ENCODE data around the gene MSH5. TPM values are rescaled to one million over a fixed set of nuclear protein-coding genes. Genes with fewer than 3 reads are reported as not detected.
A peak's percentile ranks its signal among the peaks of the same experiment; 100 is the strongest.

MSH5 gene
- total and polyA plus RNA-seq, 2 of the 13 experiments (the other 11 are each of a cell fraction or from before 2014, with no cell fraction given), result 10.2 to 38.7 TPM

DNA sequence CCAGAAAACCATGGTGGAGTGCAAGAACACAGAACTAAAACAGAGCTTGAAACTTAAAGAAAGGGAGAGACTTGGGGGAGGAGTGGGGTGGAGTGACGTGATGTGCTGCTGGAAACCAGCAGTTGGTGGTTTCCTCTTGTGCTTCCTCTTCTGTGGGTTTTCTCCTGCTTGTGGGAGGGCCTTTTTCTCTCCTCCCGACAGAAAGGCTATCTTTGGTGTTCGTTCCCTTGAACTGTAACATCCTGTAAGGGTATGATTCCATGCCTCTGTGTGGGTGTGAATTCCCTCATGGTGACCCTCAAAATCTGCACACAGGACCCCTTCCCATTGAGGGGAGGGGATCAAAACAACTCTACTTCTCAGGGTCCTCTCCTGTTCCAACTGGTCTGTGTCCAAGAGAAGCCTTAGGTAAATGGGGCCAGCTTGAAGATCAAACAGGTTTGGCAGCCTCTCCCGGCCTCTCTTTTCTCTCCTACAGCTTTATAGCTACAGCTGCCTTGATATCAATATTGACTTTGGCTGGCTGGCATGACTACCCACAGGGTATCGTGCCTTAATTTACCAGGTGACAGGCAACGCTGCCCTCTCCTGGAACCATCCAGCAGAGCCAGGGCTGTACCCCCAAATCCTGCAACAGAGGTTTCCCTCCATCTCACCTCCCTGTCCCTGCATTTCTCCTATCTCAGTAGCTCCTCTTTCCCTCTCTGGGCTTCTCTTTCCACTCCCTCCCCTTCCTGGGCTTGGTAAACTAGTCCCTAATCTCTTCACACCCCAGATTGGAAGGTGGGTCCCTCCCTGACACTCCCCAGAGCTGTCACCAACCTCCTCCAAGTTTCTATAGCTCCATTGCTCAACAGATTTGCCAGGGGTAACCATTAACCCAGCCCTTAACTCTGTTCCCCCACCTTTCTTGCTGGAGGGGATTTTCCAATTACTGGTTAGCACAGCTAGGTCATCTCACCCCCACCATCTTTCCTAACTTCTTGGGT lies 1.5 kb upstream of the MSH5 start (continued):
- TF ChIP-seq ZZZ3 (CRISPR knock-in tag; IDR thresholded peaks at IDR 0.05; ENCODE audit: borderline replicate concordance), result 0 out of 2 replicates have a peak, but pooled peaks have one; percentile 23
- peak; percentile 86 for TF ChIP-seq KDM3A (CRISPR knock-in tag; IDR thresholded peaks at IDR 0.05; ENCODE audit: low read depth)
- TF ChIP-seq DPF2 (CRISPR knock-in tag; IDR thresholded peaks at IDR 0.05; ENCODE audit: borderline replicate concordance, low read depth), result peak; percentile 58; the same call in 1 of the 2 replicates
- TF ChIP-seq ZSCAN20 (CRISPR knock-in tag; IDR thresholded peaks at IDR 0.05; ENCODE audit: borderline replicate concordance), result 0 out of 2 replicates have a peak, but pooled peaks have one; percentile 67
- TF ChIP-seq ZNF83 (CRISPR knock-in tag; IDR thresholded peaks at IDR 0.05; ENCODE audit: borderline replicate concordance), result no peak
- TF ChIP-seq ZNF607 (CRISPR knock-in tag; IDR thresholded peaks at IDR 0.05; ENCODE audit: borderline replicate concordance), result peak; percentile 30; the same call in 1 of the 2 replicates
- TF ChIP-seq RBFOX2 (IDR thresholded peaks at IDR 0.05; ENCODE audit: low read depth, low read length), result peak; percentile 75
- peak; percentile 44 for TF ChIP-seq MED8 (CRISPR knock-in tag; IDR thresholded peaks at IDR 0.05; ENCODE audit: insufficient replicate concordance)
- TF ChIP-seq, protein P1, sequence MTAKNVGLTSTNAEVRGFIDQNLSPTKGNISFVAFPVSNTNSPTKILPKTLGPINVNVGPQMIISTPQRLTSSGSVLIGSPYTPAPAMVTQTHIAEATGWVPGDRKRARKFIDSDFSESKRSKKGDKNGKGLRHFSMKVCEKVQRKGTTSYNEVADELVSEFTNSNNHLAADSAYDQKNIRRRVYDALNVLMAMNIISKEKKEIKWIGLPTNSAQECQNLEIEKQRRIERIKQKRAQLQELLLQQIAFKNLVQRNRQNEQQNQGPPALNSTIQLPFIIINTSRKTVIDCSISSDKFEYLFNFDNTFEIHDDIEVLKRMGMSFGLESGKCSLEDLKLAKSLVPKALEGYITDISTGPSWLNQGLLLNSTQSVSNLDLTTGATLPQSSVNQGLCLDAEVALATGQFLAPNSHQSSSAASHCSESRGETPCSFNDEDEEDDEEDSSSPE (CRISPR knock-in tag; IDR thresholded peaks at IDR 0.05), result peak; percentile 69
- TF ChIP-seq SIX1 (CRISPR knock-in tag; IDR thresholded peaks at IDR 0.05; ENCODE audit: borderline replicate concordance), result peak; percentile 52; the same call in 1 of the 2 replicates
- TF ChIP-seq, protein P2, sequence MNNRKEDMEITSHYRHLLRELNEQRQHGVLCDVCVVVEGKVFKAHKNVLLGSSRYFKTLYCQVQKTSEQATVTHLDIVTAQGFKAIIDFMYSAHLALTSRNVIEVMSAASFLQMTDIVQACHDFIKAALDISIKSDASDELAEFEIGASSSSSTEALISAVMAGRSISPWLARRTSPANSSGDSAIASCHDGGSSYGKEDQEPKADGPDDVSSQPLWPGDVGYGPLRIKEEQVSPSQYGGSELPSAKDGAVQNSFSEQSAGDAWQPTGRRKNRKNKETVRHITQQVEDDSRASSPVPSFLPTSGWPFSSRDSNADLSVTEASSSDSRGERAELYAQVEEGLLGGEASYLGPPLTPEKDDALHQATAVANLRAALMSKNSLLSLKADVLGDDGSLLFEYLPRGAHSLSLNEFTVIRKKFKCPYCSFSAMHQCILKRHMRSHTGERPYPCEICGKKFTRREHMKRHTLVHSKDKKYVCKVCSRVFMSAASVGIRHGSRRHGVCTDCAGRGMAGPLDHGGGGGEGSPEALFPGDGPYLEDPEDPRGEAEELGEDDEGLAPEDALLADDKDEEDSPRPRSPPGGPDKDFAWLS (CRISPR knock-in tag; IDR thresholded peaks at IDR 0.05; ENCODE audit: borderline replicate concordance), result peak; percentile 41; the same call in 1 of the 2 replicates
- TF ChIP-seq, protein P3, sequence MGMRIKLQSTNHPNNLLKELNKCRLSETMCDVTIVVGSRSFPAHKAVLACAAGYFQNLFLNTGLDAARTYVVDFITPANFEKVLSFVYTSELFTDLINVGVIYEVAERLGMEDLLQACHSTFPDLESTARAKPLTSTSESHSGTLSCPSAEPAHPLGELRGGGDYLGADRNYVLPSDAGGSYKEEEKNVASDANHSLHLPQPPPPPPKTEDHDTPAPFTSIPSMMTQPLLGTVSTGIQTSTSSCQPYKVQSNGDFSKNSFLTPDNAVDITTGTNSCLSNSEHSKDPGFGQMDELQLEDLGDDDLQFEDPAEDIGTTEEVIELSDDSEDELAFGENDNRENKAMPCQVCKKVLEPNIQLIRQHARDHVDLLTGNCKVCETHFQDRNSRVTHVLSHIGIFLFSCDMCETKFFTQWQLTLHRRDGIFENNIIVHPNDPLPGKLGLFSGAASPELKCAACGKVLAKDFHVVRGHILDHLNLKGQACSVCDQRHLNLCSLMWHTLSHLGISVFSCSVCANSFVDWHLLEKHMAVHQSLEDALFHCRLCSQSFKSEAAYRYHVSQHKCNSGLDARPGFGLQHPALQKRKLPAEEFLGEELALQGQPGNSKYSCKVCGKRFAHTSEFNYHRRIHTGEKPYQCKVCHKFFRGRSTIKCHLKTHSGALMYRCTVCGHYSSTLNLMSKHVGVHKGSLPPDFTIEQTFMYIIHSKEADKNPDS (CRISPR knock-in tag; IDR thresholded peaks at IDR 0.05), result no peak; the same call in 1 of the 2 replicates
- TF ChIP-seq, protein P4, sequence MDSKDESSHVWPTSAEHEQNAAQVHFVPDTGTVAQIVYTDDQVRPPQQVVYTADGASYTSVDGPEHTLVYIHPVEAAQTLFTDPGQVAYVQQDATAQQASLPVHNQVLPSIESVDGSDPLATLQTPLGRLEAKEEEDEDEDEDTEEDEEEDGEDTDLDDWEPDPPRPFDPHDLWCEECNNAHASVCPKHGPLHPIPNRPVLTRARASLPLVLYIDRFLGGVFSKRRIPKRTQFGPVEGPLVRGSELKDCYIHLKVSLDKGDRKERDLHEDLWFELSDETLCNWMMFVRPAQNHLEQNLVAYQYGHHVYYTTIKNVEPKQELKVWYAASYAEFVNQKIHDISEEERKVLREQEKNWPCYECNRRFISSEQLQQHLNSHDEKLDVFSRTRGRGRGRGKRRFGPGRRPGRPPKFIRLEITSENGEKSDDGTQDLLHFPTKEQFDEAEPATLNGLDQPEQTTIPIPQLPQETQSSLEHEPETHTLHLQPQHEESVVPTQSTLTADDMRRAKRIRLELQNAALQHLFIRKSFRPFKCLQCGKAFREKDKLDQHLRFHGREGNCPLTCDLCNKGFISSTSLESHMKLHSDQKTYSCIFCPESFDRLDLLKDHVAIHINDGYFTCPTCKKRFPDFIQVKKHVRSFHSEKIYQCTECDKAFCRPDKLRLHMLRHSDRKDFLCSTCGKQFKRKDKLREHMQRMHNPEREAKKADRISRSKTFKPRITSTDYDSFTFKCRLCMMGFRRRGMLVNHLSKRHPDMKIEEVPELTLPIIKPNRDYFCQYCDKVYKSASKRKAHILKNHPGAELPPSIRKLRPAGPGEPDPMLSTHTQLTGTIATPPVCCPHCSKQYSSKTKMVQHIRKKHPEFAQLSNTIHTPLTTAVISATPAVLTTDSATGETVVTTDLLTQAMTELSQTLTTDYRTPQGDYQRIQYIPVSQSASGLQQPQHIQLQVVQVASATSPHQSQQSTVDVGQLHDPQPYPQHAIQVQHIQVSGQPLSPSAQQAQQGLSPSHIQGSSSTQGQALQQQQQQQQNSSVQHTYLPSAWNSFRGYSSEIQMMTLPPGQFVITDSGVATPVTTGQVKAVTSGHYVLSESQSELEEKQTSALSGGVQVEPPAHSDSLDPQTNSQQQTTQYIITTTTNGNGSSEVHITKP (CRISPR knock-in tag; IDR thresholded peaks at IDR 0.05; ENCODE audit: low read depth), result peak; percentile 91
- TF ChIP-seq NCOR1 (IDR thresholded peaks at IDR 0.05; ENCODE audit: borderline replicate concordance, low read length), result peak; percentile 31; the same call in 1 of the 2 replicates
- peak; percentile 86 for TF ChIP-seq MIXL1 (CRISPR knock-in tag; IDR thresholded peaks at IDR 0.05)

All from HepG2 (cell line).